ENCODE measurements around the gene ZNF493.

ZNF493 gene

GRCh38 chr19:21423057-21424041 lies 26.4 kb downstream of the ZNF493 start:
- H3K9ac ChIP-seq (ENCODE audit: low read length), result no peak overlapping the region
- no peaks in the 10 kb centered on the region for H3K79me2 ChIP-seq (ENCODE audit: control insufficient read depth, insufficient read depth, low read length)
- H3K4me1 ChIP-seq (ENCODE audit: control insufficient read depth, low read depth, low read length), result no peaks in the 10 kb centered on the region
- H2AK5ac ChIP-seq (ENCODE audit: low read length), result no peak overlapping the region
- H2BK15ac ChIP-seq (replicated peaks; ENCODE audit: low read depth), result no peak overlapping the region
- no peak overlapping the region for H3K18ac ChIP-seq (ENCODE audit: low read length)
- no peak overlapping the region for H2BK5ac ChIP-seq (ENCODE audit: low read length)
- no peak for DNase-seq
- no peaks in the 10 kb centered on the region for H3K27me3 ChIP-seq (ENCODE audit: insufficient read depth, low read length, poor library complexity)
- H4K8ac ChIP-seq (ENCODE audit: low read depth, low read length), result no peak overlapping the region
- H3K36me3 ChIP-seq (ENCODE audit: control insufficient read depth, insufficient read depth, low read length), result no peaks in the 10 kb centered on the region
- H2BK120ac ChIP-seq (ENCODE audit: low read depth, low read length), result no peak overlapping the region
- no peaks in the 10 kb centered on the region for H3K79me1 ChIP-seq (ENCODE audit: low read length)
- no CpG with 5 or more reads among the region's 1 CpG for WGBS (ENCODE audit: extremely low coverage, insufficient coverage, low lambda C conversion rate)
- no peak overlapping the region for H3K56ac ChIP-seq (ENCODE audit: low read length)
- no peak overlapping the region for H3K23ac ChIP-seq (ENCODE audit: low read length)
- no peak overlapping the region for H3K27ac ChIP-seq (ENCODE audit: low read depth, low read length)
- H3K4ac ChIP-seq (ENCODE audit: low read depth, low read length), result no peak overlapping the region
- no peak overlapping the region for H3K4me2 ChIP-seq (ENCODE audit: low read length)
- no peak overlapping the region for H4K5ac ChIP-seq (ENCODE audit: low read length)
- no peak overlapping the region for H3K4me3 ChIP-seq (ENCODE audit: low read length)

GRCh38 chr19:21430675-21431074 lies 33.7 kb downstream of the ZNF493 start:
- WGBS (ENCODE audit: extremely low coverage, insufficient coverage, low lambda C conversion rate), result no CpG with 5 or more reads among the region's 5 CpGs
- no peak overlapping the region for H4K8ac ChIP-seq (ENCODE audit: low read depth, low read length)

DNA sequence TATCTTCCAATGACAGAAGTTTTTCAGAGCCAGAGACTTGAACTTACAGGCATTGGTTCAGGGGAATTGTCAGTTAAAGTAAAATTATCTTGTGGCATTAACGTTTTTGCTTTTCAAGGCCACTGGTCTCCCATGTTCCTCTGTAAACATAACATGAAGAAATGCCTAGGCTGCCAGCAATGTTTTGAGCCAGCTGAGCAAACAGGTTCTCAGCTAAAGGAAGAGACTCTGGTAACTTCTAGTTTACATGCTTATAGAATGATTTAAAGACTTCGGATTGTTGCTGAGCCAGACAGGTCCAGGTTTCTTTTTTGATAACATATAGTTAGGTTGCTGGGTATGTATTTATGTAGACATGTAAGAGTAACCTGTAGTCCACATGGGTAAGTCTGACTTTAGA lies 35.7 kb downstream of the ZNF493 start:
- no peak overlapping the region for H3K9ac ChIP-seq (ENCODE audit: low read length)
- H3K27me3 ChIP-seq (ENCODE audit: insufficient read depth, low read length, poor library complexity), result no peaks in the 10 kb centered on the region
- no peak overlapping the region for H2BK15ac ChIP-seq (replicated peaks; ENCODE audit: low read depth)
- no peaks in the 10 kb centered on the region for H3K79me1 ChIP-seq (ENCODE audit: low read length)
- H3K23ac ChIP-seq (ENCODE audit: low read length), result no peak overlapping the region
- no peak overlapping the region for H3K4ac ChIP-seq (ENCODE audit: low read depth, low read length)
- no peak overlapping the region for H4K8ac ChIP-seq (ENCODE audit: low read depth, low read length)
- no peak overlapping the region for H3K4me2 ChIP-seq (ENCODE audit: low read length)
- H3K36me3 ChIP-seq (ENCODE audit: control insufficient read depth, insufficient read depth, low read length), result no peaks in the 10 kb centered on the region
- H3K18ac ChIP-seq (ENCODE audit: low read length), result no peak overlapping the region
- H2AK5ac ChIP-seq (ENCODE audit: low read length), result no peak overlapping the region
- no peak overlapping the region for H2BK120ac ChIP-seq (ENCODE audit: low read depth, low read length)
- H2BK5ac ChIP-seq (ENCODE audit: low read length), result no peak overlapping the region
- H3K4me1 ChIP-seq (ENCODE audit: control insufficient read depth, low read depth, low read length), result no peaks in the 10 kb centered on the region
- DNase-seq, result no peak
- no peak overlapping the region for H4K5ac ChIP-seq (ENCODE audit: low read length)
- H3K79me2 ChIP-seq (ENCODE audit: control insufficient read depth, insufficient read depth, low read length), result no peaks in the 10 kb centered on the region
- no peak overlapping the region for H3K4me3 ChIP-seq (ENCODE audit: low read length)
- no CpG with 5 or more reads among the region's 2 CpGs for WGBS (ENCODE audit: extremely low coverage, insufficient coverage, low lambda C conversion rate)
- no peak overlapping the region for H3K56ac ChIP-seq (ENCODE audit: low read length)
- no peak overlapping the region for H3K27ac ChIP-seq (ENCODE audit: low read depth, low read length)

More at GRCh38 chr19:21430675-21431074, 33.7 kb downstream of the ZNF493 start:
- no peak overlapping the region for H3K4ac ChIP-seq (ENCODE audit: low read depth, low read length)
- no peak overlapping the region for H3K4me3 ChIP-seq (ENCODE audit: low read length)
- H2BK120ac ChIP-seq (ENCODE audit: low read depth, low read length), result no peak overlapping the region
- H3K23ac ChIP-seq (ENCODE audit: low read length), result no peak overlapping the region
- no peaks in the 10 kb centered on the region for H3K79me2 ChIP-seq (ENCODE audit: control insufficient read depth, insufficient read depth, low read length)
- no peaks in the 10 kb centered on the region for H3K36me3 ChIP-seq (ENCODE audit: control insufficient read depth, insufficient read depth, low read length)
- no peak overlapping the region for H2BK5ac ChIP-seq (ENCODE audit: low read length)
- no peaks in the 10 kb centered on the region for H3K27me3 ChIP-seq (ENCODE audit: insufficient read depth, low read length, poor library complexity)
- no peak overlapping the region for H3K18ac ChIP-seq (ENCODE audit: low read length)
- no peak overlapping the region for H2BK15ac ChIP-seq (replicated peaks; ENCODE audit: low read depth)
- H3K27ac ChIP-seq (ENCODE audit: low read depth, low read length), result no peak overlapping the region
- no peaks in the 10 kb centered on the region for H3K4me1 ChIP-seq (ENCODE audit: control insufficient read depth, low read depth, low read length)
- H3K56ac ChIP-seq (ENCODE audit: low read length), result no peak overlapping the region
- no peaks in the 10 kb centered on the region for H3K79me1 ChIP-seq (ENCODE audit: low read length)
- H3K4me2 ChIP-seq (ENCODE audit: low read length), result no peak overlapping the region
- no peak overlapping the region for H4K5ac ChIP-seq (ENCODE audit: low read length)
- no peak overlapping the region for H3K9ac ChIP-seq (ENCODE audit: low read length)
- no peak for DNase-seq
- no peak overlapping the region for H2AK5ac ChIP-seq (ENCODE audit: low read length)

DNA sequence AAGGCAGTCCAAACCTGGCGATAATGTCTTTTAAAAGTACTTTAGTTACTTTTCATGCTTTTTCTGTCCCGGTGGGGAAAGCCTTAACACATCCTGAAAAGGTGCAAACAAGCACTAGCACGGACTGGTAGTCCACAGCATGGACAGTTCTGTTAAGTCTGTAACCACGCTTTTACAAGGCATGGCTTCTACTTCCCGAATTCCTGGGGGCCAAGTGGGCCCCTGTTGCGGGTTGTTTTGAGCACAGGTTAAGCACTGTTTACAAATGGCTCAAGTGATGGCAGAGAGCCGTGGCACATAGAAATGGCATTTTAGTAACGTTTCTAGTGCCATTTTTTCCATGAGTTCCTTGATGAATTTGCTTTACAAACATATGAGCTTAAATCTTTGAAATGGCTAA lies 37.6 kb downstream of the ZNF493 start:
- Histone ChIP-seq H3K9ac (ENCODE audit: low read length) (no peak overlapping the region), H3K79me2 (ENCODE audit: control insufficient read depth, insufficient read depth, low read length) (no peaks in the 10 kb centered on the region), H3K18ac (ENCODE audit: low read length) (no peak overlapping the region), H3K27me3 (ENCODE audit: insufficient read depth, low read length, poor library complexity) (no peaks in the 10 kb centered on the region), H3K4me2 (ENCODE audit: low read length) (no peak overlapping the region), H4K8ac (ENCODE audit: low read depth, low read length) (no peak overlapping the region), H3K36me3 (ENCODE audit: control insufficient read depth, insufficient read depth, low read length) (no peaks in the 10 kb centered on the region), H2BK15ac (replicated peaks; ENCODE audit: low read depth) (no peak overlapping the region), H4K5ac (ENCODE audit: low read length) (no peak overlapping the region), H2AK5ac (ENCODE audit: low read length) (no peak overlapping the region), H3K4me1 (ENCODE audit: control insufficient read depth, low read depth, low read length) (no peaks in the 10 kb centered on the region), H3K4me3 (ENCODE audit: low read length) (no peak overlapping the region), H3K23ac (ENCODE audit: low read length) (no peak overlapping the region), H3K27ac (ENCODE audit: low read depth, low read length) (no peak overlapping the region), H3K4ac (ENCODE audit: low read depth, low read length) (no peak overlapping the region), H3K79me1 (ENCODE audit: low read length) (no peaks in the 10 kb centered on the region), H3K56ac (ENCODE audit: low read length) (no peak overlapping the region), H2BK120ac (ENCODE audit: low read depth, low read length) (no peak overlapping the region), H2BK5ac (ENCODE audit: low read length) (no peak overlapping the region)
- DNase-seq, result no peak
- WGBS (ENCODE audit: extremely low coverage, insufficient coverage, low lambda C conversion rate), result no CpG with 5 or more reads among the region's 8 CpGs

DNA sequence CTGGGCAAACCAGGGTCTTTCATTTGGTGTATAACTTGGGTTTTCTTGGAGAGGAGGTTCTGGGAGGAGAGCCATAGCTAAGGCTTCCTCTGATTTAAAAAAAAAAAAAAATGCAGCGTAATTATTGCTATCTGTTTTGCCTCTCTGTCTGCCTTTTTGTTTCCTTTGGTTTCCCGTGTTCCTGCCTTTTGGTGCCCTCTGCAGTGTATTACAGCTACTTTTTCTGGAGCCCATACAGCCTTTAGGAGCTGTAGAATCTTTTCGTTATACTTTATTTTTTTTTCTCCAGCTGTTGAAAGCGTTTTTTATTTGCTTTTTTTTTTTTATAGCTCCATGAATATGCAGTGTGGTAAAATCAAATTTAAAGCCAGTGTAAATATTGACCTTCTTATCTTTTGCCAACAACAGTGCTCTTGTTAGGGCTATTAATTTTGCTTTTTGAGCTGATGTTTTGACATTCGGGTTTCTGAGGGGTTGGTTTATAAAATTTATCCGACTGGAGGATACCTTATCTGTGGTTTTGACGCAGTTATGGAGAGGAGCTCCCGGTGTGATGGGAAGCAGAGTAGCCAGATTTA lies 38.1 kb downstream of the ZNF493 start:
- H2BK15ac ChIP-seq (replicated peaks; ENCODE audit: low read depth), result no peak overlapping the region
- H3K79me1 ChIP-seq (ENCODE audit: low read length), result no peaks in the 10 kb centered on the region
- no peaks in the 10 kb centered on the region for H3K36me3 ChIP-seq (ENCODE audit: control insufficient read depth, insufficient read depth, low read length)
- no peak overlapping the region for H4K5ac ChIP-seq (ENCODE audit: low read length)
- no peaks in the 10 kb centered on the region for H3K79me2 ChIP-seq (ENCODE audit: control insufficient read depth, insufficient read depth, low read length)
- H3K4ac ChIP-seq (ENCODE audit: low read depth, low read length), result no peak overlapping the region
- no peak overlapping the region for H3K9ac ChIP-seq (ENCODE audit: low read length)
- no peak overlapping the region for H3K23ac ChIP-seq (ENCODE audit: low read length)
- no peak overlapping the region for H2BK5ac ChIP-seq (ENCODE audit: low read length)
- H3K4me2 ChIP-seq (ENCODE audit: low read length), result no peak overlapping the region
- no peak overlapping the region for H3K18ac ChIP-seq (ENCODE audit: low read length)
- no peak overlapping the region for H2BK120ac ChIP-seq (ENCODE audit: low read depth, low read length)
- no peak overlapping the region for H2AK5ac ChIP-seq (ENCODE audit: low read length)
- H3K27me3 ChIP-seq (ENCODE audit: insufficient read depth, low read length, poor library complexity), result no peaks in the 10 kb centered on the region
- H3K4me1 ChIP-seq (ENCODE audit: control insufficient read depth, low read depth, low read length), result no peaks in the 10 kb centered on the region
- H3K4me3 ChIP-seq (ENCODE audit: low read length), result no peak overlapping the region
- DNase-seq, result no peak
- no CpG with 5 or more reads among the region's 8 CpGs for WGBS (ENCODE audit: extremely low coverage, insufficient coverage, low lambda C conversion rate)
- H3K56ac ChIP-seq (ENCODE audit: low read length), result no peak overlapping the region
- H4K8ac ChIP-seq (ENCODE audit: low read depth, low read length), result no peak overlapping the region
- no peak overlapping the region for H3K27ac ChIP-seq (ENCODE audit: low read depth, low read length)
